Gastroesophageal sphincter (tissue), 3 donors: ENCODE data around the gene ENTPD5.

Experiments used
- CTCF ChIP-seq, 4 experiments: fragments of 200-600 bp in 2 of 4; fragments of 450-650 bp in 2 of 4; sonication (generic) in 1 of 4; IDR thresholded peaks; one replicate each; pipeline ENCODE4 v1.5.1; 2017 to 2019; ENCODE audit warnings: antibody characterized with exemption in 4 of 4, mild to moderate bottlenecking in 2 of 4, moderate library complexity in 2 of 4
- POLR2A ChIP-seq, 2 donors: fragments of 450-650 bp; IDR thresholded peaks; one replicate each; pipeline ENCODE4 v1.6.1; 2017; ENCODE audit warnings: antibody characterized with exemption in 2 of 2, mild to moderate bottlenecking in 2 of 2, moderate library complexity in 1 of 2
- POLR2AphosphoS5 ChIP-seq: sonication (generic); formaldehyde crosslinking; IDR thresholded peaks from one replicate; pipeline ENCODE4 v1.6.1; 2017; ENCODE audit warnings: antibody characterized with exemption

GRCh38 chr14:73995977-73996378 is 23.1 kb downstream of the ENTPD5 start:
- TF ChIP-seq POLR2A (IDR thresholded peaks at IDR 0.05) (no peak), CTCF (IDR thresholded peaks at IDR 0.05) (no peak), POLR2AphosphoS5 (no peak)
